IMR-90 (cell line): Measurements from ENCODE around the gene GABRD. TPM values are rescaled to one million over a fixed set of nuclear protein-coding genes. Genes with fewer than 3 reads are reported as not detected.

ENCODE experiments used
- ATAC-seq: fragments of 200-7000 bp; cut with Tn5 transposase; 2 replicates; pipeline ENCODE4 v1.9.1; 2020; ENCODE audit warnings: low read depth, mild to moderate bottlenecking, moderate library complexity
- BruUV-seq: library from RNA; stranded (reverse); fragments of 400-500 nt; replicated peaks from 2 replicates; lab custom pipeline; 2021; lab: Mats Ljungman, UMichigan
- CTCF ChIA-PET: fragments of 300-600 bp; formaldehyde crosslinking; extraction: SDS; loops from one replicate; lab custom pipeline; 2021; ENCODE audit warnings: antibody characterized with exemption; lab: Yijun Ruan, JAX
- POLR2A ChIA-PET: fragments of 300-600 bp; sonication (Branson Sonifier 250); formaldehyde crosslinking; loops from one replicate; lab custom pipeline; 2022; ENCODE audit warnings: antibody characterized with exemption; ENCODE audit not compliant: unreplicated experiment; lab: Charles Lee
- DNase-seq: peaks from one replicate; pipeline ENCODE4 v3.0.0; 2013
- H2AFZ ChIP-seq: replicated peaks from 2 replicates; pipeline ENCODE3; 2013; ENCODE audit warnings: low read length, mild to moderate bottlenecking; ENCODE audit not compliant: poor library complexity
- H2AK5ac ChIP-seq: 2 replicates; pipeline ENCODE4 v1.6.1; 2013; ENCODE audit warnings: low read depth, low read length, inconsistent platforms
- H2AK9ac ChIP-seq: replicated peaks from 2 replicates; pipeline ENCODE3; 2013; ENCODE audit warnings: mild to moderate bottlenecking, low read depth, low read length, moderate library complexity; ENCODE audit not compliant: poor library complexity
- H2BK120ac ChIP-seq: 2 replicates; pipeline ENCODE4 v1.6.1; 2013; ENCODE audit warnings: low read depth, low read length, inconsistent platforms
- H2BK15ac ChIP-seq: 3 replicates; pipeline ENCODE4 v1.6.1; 2013; ENCODE audit warnings: low read depth, low read length, inconsistent platforms
- H2BK20ac ChIP-seq: 2 replicates; pipeline ENCODE4 v1.6.1; 2013; ENCODE audit warnings: low read depth, mild to moderate bottlenecking, inconsistent platforms, low read length, moderate library complexity
- H2BK5ac ChIP-seq: 2 replicates; pipeline ENCODE4 v1.6.1; 2013; ENCODE audit warnings: mild to moderate bottlenecking, low read depth, low read length, inconsistent platforms; ENCODE audit not compliant: poor library complexity, severe bottlenecking
- H3K14ac ChIP-seq: replicated peaks from 2 replicates; pipeline ENCODE4 v1.6.1; 2013; ENCODE audit warnings: low read depth, low read length, inconsistent platforms
- H3K18ac ChIP-seq: 2 replicates; pipeline ENCODE4 v1.6.1; 2013; ENCODE audit warnings: low read depth, low read length, control low read depth
- H3K23ac ChIP-seq: 2 replicates; pipeline ENCODE4 v1.6.1; 2013; ENCODE audit warnings: low read depth, low read length, inconsistent platforms
- H3K27ac ChIP-seq: 2 replicates; pipeline ENCODE4 v1.5.1; 2013; ENCODE audit warnings: mild to moderate bottlenecking, control low read depth, low read length; ENCODE audit not compliant: insufficient read depth
- H3K27me3 ChIP-seq: 2 replicates; pipeline ENCODE4 v1.6.1; 2013; ENCODE audit warnings: low read length; ENCODE audit not compliant: control insufficient read depth, insufficient read depth
- H3K36me3 ChIP-seq: 2 replicates; pipeline ENCODE4 v1.6.1; 2013; ENCODE audit warnings: low read length, mixed read lengths; ENCODE audit not compliant: control insufficient read depth, insufficient read depth
- H3K4ac ChIP-seq: 2 replicates; pipeline ENCODE4 v1.6.1; 2013; ENCODE audit warnings: low read depth, low read length, inconsistent platforms
- H3K4me1 ChIP-seq: 2 replicates; pipeline ENCODE4 v1.6.1; 2013; ENCODE audit warnings: low read length, mixed read lengths; ENCODE audit not compliant: control insufficient read depth, insufficient read depth
- H3K4me2 ChIP-seq: 2 replicates; pipeline ENCODE4 v1.6.1; 2013; ENCODE audit warnings: low read depth, mild to moderate bottlenecking, control low read depth, low read length, moderate library complexity
- H3K4me3 ChIP-seq: 2 replicates; pipeline ENCODE4 v1.5.1; 2013; ENCODE audit warnings: low read depth, mild to moderate bottlenecking, control low read depth, low read length, moderate library complexity; ENCODE audit not compliant: insufficient read depth
- H3K56ac ChIP-seq: 2 replicates; pipeline ENCODE4 v1.6.1; 2013; ENCODE audit warnings: low read length, inconsistent platforms; ENCODE audit not compliant: insufficient read depth; ENCODE audit errors: extremely low read depth
- H3K79me1 ChIP-seq, 2 experiments: 2 replicates each; pipeline ENCODE4 v1.6.1; 2013; ENCODE audit warnings: low read length in 2 of 2, inconsistent platforms in 1 of 2, low read depth in 1 of 2
- H3K9ac ChIP-seq: 2 replicates; pipeline ENCODE4 v1.6.1; 2013; ENCODE audit warnings: low read depth, low read length, control low read depth
- H3K9me1 ChIP-seq: 2 replicates; pipeline ENCODE4 v1.6.1; 2013; ENCODE audit warnings: low read length, inconsistent platforms; ENCODE audit not compliant: insufficient read depth
- H3K9me3 ChIP-seq: 2 replicates; pipeline ENCODE4 v1.6.1; 2013; ENCODE audit warnings: low read length; ENCODE audit not compliant: control insufficient read depth, insufficient read depth
- H4K20me1 ChIP-seq: 2 replicates; pipeline ENCODE4 v1.6.1; 2013; ENCODE audit warnings: low read length, inconsistent platforms; ENCODE audit not compliant: insufficient read depth
- H4K5ac ChIP-seq: 2 replicates; pipeline ENCODE4 v1.6.1; 2013; ENCODE audit warnings: mild to moderate bottlenecking, low read depth, low read length, control low read depth
- H4K8ac ChIP-seq, 2 experiments: 2 replicates each; pipeline ENCODE4 v1.6.1; 2013; ENCODE audit warnings: low read depth in 2 of 2, low read length in 2 of 2, control low read depth in 1 of 2, inconsistent platforms in 1 of 2
- H4K91ac ChIP-seq: 2 replicates; pipeline ENCODE4 v1.6.1; 2013; ENCODE audit warnings: low read depth, low read length, inconsistent platforms; ENCODE audit not compliant: insufficient read depth
- BHLHE40 ChIP-seq: fragments of 150-350 bp; IDR thresholded peaks from 2 replicates; pipeline ENCODE4 v1.6.1; 2016; ENCODE audit warnings: mild to moderate bottlenecking, low read depth, low read length
- CEBPB ChIP-seq: IDR thresholded peaks from 2 replicates; pipeline ENCODE4 v1.6.1; 2012; ENCODE audit warnings: low read depth, low read length, improper control_type of control experiment
- CHD1 ChIP-seq: IDR thresholded peaks from 2 replicates; pipeline ENCODE4 v1.6.1; 2012; ENCODE audit warnings: low read depth, low read length, improper control_type of control experiment
- CTCF ChIP-seq: conservative IDR thresholded peaks from 2 replicates; pipeline ENCODE4 v1.5.1; 2012; ENCODE audit warnings: mild to moderate bottlenecking, low read depth, low read length, improper control_type of control experiment
- ELK1 ChIP-seq: fragments of 150-350 bp; IDR thresholded peaks from 2 replicates; pipeline ENCODE4 v1.6.1; 2016; ENCODE audit warnings: low read depth, mild to moderate bottlenecking, low read length, moderate library complexity, borderline replicate concordance
- FOS ChIP-seq: fragments of 150-350 bp; IDR thresholded peaks from 2 replicates; pipeline ENCODE4 v1.6.1; 2016; ENCODE audit warnings: low read depth, low read length
- MAFK ChIP-seq: IDR thresholded peaks from 2 replicates; pipeline ENCODE4 v1.6.1; 2012; ENCODE audit warnings: low read depth, low read length, improper control_type of control experiment
- MAZ ChIP-seq: IDR thresholded peaks from 2 replicates; pipeline ENCODE4 v1.6.1; 2012; ENCODE audit warnings: low read depth, mild to moderate bottlenecking, low read length, improper control_type of control experiment, moderate library complexity, borderline replicate concordance
- MXI1 ChIP-seq: IDR thresholded peaks from 2 replicates; pipeline ENCODE4 v1.6.1; 2012; ENCODE audit warnings: low read depth, mild to moderate bottlenecking, low read length, moderate library complexity, borderline replicate concordance
- NFE2L2 ChIP-seq: fragments of 150-350 bp; IDR thresholded peaks from 2 replicates; pipeline ENCODE4 v1.6.1; 2016; ENCODE audit warnings: low read depth, mild to moderate bottlenecking, low read length
- POLR2A ChIP-seq: IDR thresholded peaks from 2 replicates; pipeline ENCODE4 v1.6.1; 2012; ENCODE audit warnings: mild to moderate bottlenecking, low read depth, low read length
- RAD21 ChIP-seq: IDR thresholded peaks from 2 replicates; pipeline ENCODE4 v1.6.1; 2012; ENCODE audit warnings: low read length, improper control_type of control experiment
- RCOR1 ChIP-seq: IDR thresholded peaks from 2 replicates; pipeline ENCODE4 v1.6.1; 2012; ENCODE audit warnings: mild to moderate bottlenecking, low read length, improper control_type of control experiment; ENCODE audit not compliant: insufficient replicate concordance
- RFX5 ChIP-seq: IDR thresholded peaks from 2 replicates; pipeline ENCODE4 v1.8.0; 2012; ENCODE audit warnings: low read depth, mild to moderate bottlenecking, low read length, moderate library complexity
- SMC3 ChIP-seq: fragments of 150-350 bp; IDR thresholded peaks from 2 replicates; pipeline ENCODE4 v1.6.1; 2016; ENCODE audit warnings: low read depth, mild to moderate bottlenecking, antibody characterized with exemption, low read length, moderate library complexity
- USF2 ChIP-seq: fragments of 150-350 bp; IDR thresholded peaks from 2 replicates; pipeline ENCODE4 v1.6.1; 2017; ENCODE audit warnings: mild to moderate bottlenecking, antibody characterized with exemption, low read length, low read depth
- WGBS, 2 experiments: methylation state at CpG; one replicate each; pipeline versions ENCODE4 v1.1.5 to v1.1.7; 2013; ENCODE audit warnings: missing lambda C conversion rate in 2 of 2; ENCODE audit not compliant: insufficient read length in 1 of 2; ENCODE audit errors: extremely low coverage in 2 of 2; 5-methylcytosine and 5-hydroxymethylcytosine counted together
- dilution Hi-C: fragments of 300-500 bp; cut with HindIII; formaldehyde crosslinking; loops from one replicate; pipeline ENCODE4 v1.14.3; 2018; ENCODE audit warnings: low sequenced_read_pairs; ENCODE audit not compliant: unreplicated experiment
- in situ Hi-C: fragments of 300-500 bp; cut with MboI; formaldehyde crosslinking; loops from 3 replicates; pipeline ENCODE4 v1.14.3; 2019; ENCODE audit warnings: low sequenced_read_pairs, inconsistent platforms, mixed read lengths
- intact Hi-C: fragments of 100-400 bp; cut with micrococcal nuclease; formaldehyde crosslinking; loops from 2 replicates; pipeline ENCODE4 v1.10.0; 2022
- polyA plus RNA-seq, 3 experiments: library from polyadenylated mRNA; depleted of rRNA; stranded (reverse); fragments of >200 nt; gene quantifications; 2 replicates each; pipeline ENCODE4 v1.2.3, GENCODE V29; 2012; ENCODE audit warnings: low replicate concordance in 1 of 3
- total RNA-seq: library from RNA; depleted of rRNA; stranded (reverse); fragments of >200 nt; gene quantifications from 2 replicates; pipeline ENCODE4 v1.2.3, GENCODE V29; 2012

The GABRD gene
- total and polyA plus RNA-seq, 2 of the 4 experiments (the other 2 are of a cell fraction) = not detected

GRCh38 chr1:2000850-2001249 lies 18.3 kb upstream of the GABRD start:
- in situ Hi-C loops = no loop called here
- Histone ChIP-seq H3K36me3 (no peaks in the 10 kb centered on the region), H4K20me1 (no peaks in the 10 kb centered on the region), H3K9me1 (0 out of 2 replicates have a peak, but pooled peaks cover 3% of the 10 kb centered on the region), H3K4ac (no peak overlapping the region), H2BK15ac (no peak overlapping the region), H4K5ac (no peak overlapping the region), H2AK5ac (no peak overlapping the region), H3K14ac (no peak overlapping the region), H3K4me1 (no peaks in the 10 kb centered on the region), H3K23ac (no peak overlapping the region), H2AFZ (no peak overlapping the region), H3K4me2 (no peak overlapping the region), H3K9ac (no peak overlapping the region), H3K4me3 (no peak overlapping the region), H3K9me3 (no peaks in the 10 kb centered on the region), H4K8ac (no peak overlapping the region), H2BK5ac (no peak overlapping the region), H2BK120ac (no peak overlapping the region), H3K18ac (no peak overlapping the region), H2BK20ac (no peak overlapping the region), H4K91ac (no peak overlapping the region), H3K79me1 (no peaks in the 10 kb centered on the region), H2AK9ac (no peak overlapping the region), H3K27ac (no peak overlapping the region), H3K27me3 (peaks cover 44% of the 10 kb centered on the region), H3K56ac (no peak overlapping the region)
- no peak for ATAC-seq
- WGBS, 2 experiments = no CpG with 5 or more reads among the region's 9 CpGs
- no peak for DNase-seq
- dilution Hi-C loops = no loop called here
- CTCF ChIA-PET = no interaction called here
- intact Hi-C loops = no loop called here
- POLR2A ChIA-PET = no interaction called here
- no TSS peak for BruUV-seq
- TF ChIP-seq MAFK = no peak
- no peak for TF ChIP-seq MAZ
- no peak for TF ChIP-seq RAD21
- no peak for TF ChIP-seq MXI1
- TF ChIP-seq RCOR1 = no peak
- no peak for TF ChIP-seq USF2
- TF ChIP-seq SMC3 = no peak
- no peak for TF ChIP-seq BHLHE40
- no peak for TF ChIP-seq NFE2L2
- TF ChIP-seq CEBPB = no peak
- TF ChIP-seq CTCF = no peak
- no peak for TF ChIP-seq RFX5
- no peak for TF ChIP-seq ELK1
- TF ChIP-seq FOS = no peak
- no peak for TF ChIP-seq CHD1
- no peak for TF ChIP-seq POLR2A
